HG02840 (cell line): ENCODE data around the gene PHOX2A.
"Not testable (repeated sequence)": the region's sequence is repeated elsewhere in the genome, so short reads cannot be mapped to it uniquely, and the experiment has no call there.

Experiments
- ATAC-seq: cut with Tn5 transposase; IDR thresholded peaks from one replicate; pipeline ENCODE4 v1.9.1; 2021; ENCODE audit warnings: mild to moderate bottlenecking, moderate library complexity, moderate number of reproducible peaks; ENCODE audit not compliant: unreplicated experiment, low FRiP score

PHOX2A gene

DNA sequence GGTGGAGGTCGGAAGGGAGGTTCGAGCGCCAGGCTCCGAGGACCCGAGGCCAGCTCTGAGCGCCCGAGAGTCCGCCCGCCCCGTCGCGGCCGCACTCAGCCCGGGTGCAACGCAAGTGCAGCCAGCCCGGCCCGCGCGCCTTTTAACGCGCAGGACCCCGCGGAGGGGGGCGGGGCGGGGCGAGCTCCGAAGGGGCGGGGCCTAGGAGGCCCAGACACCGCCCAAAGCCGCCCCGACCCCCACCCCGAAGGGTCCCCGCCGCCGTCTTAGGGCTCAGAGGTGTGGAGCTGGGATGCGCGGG, at the start of gene PHOX2A:
PHOX2A (minus strand) TSS at position 117 of the 301 bp plus-strand sequence. CDS start 172 bp downstream, outside the sequence.
- ATAC-seq = no peak

DNA sequence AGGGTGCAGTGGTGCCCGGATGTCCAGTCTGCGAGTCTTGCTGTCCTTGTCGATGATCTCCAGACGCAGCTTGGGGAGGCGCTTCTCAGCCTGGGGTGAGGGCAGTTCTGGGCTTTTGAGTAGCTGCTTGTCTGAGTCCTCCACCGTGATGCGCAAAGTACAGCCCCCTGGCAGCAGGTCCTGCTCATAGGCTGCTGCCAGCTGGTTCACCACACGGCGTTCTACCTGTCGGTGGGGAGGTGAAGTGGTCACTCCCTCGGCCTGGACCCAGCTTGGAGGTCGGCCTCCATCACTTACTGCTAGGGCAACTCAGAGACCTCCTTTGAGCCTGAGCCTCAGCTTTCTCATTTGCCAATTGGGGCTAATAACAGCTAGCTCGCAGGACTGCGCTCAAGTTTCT, 49.4 kb upstream of the PHOX2A start:
- no peak for ATAC-seq

DNA sequence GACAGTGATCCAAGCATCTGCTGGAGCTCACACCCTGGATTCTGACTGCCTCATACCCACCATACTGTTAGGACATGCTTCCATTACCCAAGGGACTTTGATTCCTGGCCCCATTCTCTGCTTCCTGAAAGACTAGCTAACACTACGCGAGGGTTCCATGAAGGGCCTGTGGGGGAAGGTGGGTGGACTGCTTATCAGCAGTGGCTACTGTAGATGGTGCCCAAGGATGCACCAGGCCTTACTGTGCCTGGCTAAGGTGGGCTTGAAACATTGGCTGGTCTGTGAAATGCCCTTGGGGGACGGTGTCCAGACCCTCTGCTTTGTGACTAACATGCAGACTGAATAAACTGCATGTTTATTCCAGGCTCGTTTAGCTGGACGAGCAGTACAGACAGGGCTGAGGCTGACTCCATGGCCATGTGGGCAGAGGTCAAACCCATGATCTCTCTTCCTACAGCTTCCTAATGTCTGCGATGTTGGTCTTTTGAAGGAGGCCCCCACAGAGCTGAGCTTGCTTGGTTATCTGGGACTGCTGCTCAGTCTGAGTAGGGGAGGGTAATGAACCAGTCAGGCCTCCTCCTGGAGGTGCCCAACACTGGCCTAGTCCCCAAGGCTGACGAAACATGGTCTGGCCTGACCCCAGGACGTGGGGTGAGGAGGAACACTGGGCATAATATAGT, 48.3 kb upstream of the PHOX2A start:
- ATAC-seq = no peak

DNA sequence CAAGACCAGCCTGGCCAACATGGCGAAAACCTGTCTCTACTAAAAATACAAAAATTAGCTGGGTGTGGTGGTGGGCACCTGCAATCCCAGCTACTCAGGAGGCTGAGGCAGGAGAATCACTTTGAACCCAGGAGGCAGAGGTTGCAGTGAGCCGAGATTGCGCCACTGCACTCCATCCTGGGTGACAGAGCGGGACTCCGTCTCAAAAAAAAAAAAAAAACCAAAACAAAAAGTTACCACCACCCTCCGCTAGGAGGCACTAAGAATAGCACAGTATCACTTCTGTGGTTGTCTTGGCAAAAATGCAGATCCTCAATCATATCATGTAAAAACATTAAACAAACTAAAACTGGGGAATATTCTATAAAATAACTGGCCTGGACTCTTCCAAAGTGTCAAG, 46.8 kb upstream of the PHOX2A start:
- not testable (repeated sequence) for ATAC-seq

DNA sequence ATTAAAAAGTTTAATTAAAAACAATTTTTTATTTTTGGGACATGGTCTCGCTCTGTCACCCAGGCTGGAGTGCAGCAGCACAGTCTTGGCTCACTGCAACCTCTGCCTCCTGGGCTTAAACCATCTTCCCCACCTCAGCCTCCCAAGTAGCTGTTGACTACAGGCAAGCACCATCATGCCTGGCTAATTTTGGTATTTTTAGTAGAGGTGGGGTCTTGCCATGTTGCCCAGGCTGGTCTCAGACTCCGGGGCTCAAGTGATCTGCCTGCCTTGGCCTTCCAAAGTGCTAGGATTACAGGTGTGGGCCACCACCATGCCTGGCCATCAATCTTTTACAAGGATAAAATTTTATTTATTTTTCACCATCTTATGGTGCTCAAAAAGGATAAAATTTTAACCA, 43.3 kb upstream of the PHOX2A start:
- no peak for ATAC-seq

DNA sequence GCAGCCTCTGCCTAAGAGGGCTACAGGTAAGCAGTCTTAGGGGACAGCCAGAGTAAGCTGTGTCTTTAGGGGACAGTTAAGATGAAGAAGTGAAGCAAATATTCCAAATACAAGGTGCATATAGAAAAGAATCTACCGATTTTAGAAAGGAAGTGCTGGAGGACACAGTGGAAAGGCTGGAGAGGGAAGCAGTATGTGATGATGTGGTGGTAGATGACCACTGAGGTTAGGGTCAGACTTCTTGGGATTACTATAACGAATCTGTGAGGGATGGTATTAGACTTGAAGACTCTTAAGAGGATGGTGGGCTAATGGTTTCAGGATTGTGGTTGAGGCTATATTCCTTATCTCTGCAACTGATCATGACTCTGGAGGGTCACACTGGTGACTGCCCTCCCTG, 40.0 kb upstream of the PHOX2A start:
- ATAC-seq = no peak

DNA sequence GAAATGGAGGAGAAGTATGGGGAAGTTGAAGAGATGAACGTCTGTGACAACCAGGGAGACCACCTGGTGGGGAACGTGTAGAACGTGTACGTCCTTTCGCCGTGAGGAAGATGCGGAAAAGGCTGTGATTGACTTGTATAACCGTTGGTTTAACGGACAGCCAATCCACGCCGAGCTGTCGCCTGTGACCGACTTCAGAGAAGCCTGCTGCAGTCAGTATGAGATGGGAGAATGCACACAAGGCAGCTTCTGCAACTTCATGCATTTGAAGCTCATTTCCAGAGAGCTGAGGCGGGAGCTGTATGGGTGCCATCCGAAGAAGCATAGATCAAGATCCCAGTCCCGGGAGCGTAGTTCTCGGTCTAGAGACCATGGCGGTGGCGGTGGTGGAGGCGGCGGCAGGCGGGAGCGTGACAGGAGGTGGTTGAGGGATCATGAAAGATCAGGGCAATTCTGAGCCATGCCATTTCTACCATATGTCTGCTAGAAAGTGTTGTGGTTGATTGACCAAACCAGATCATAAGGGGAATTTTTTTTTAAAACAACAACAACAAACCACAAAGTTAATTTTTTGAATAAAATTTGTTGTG, 36.8 kb upstream of the PHOX2A start:
- ATAC-seq = no peak

DNA sequence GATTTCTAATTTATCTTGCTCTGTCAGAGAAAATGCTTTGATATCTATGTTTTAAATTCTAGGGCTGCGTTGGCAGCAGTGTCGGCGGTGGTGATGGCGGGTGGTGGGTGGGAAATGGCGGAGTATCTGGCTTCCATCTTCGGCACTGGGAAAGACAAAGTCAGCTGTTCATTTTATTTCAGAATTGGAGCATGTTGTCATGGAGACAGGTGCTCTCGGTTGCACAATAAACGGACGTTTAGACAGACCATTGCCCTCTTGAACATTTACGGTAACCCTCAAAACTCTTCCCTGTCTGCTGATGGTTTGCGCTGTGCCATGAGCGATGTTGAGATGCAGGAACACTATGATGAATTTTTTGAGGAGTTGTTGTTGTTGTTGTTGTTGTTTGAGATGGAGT, 36.1 kb upstream of the PHOX2A start:
- no peak for ATAC-seq

DNA sequence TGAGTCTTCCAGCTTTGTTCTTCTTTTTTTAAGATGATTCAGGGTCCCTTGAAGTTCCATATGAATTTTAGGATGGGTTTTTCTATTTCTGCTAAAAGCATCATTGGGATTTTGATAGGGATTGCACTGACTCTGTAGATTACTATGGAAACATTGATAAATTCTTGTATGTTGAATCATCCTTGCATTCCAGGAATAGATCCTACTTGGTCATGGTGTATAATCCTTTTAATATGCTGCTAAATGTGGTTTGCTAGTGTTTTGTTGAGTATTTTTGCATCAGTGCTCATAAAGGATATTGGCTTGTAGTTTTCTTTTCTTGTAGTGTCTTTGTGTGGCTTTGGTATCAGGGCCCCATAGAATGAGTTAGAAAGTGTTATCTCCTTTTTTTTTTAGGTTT, 34.9 kb upstream of the PHOX2A start:
- no peak for ATAC-seq

DNA sequence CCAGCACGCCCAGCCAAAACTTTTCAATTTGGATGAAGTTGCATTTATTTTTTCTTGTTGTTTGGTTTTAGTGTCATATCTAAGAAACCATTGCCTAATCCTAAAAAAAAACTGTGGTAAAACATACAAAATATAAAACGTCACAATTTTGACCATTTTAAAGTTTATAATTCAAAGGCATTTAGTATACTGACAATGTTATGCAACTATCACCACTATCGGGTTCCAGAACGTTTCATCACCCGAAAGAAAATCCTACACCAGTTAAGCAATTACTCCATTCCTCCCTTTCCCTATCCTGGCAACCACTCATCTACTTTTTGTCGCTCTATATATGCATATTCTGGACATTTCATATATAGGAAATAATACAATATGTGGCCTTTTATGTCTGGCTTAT, 30.5 kb upstream of the PHOX2A start:
- no peak for ATAC-seq

DNA sequence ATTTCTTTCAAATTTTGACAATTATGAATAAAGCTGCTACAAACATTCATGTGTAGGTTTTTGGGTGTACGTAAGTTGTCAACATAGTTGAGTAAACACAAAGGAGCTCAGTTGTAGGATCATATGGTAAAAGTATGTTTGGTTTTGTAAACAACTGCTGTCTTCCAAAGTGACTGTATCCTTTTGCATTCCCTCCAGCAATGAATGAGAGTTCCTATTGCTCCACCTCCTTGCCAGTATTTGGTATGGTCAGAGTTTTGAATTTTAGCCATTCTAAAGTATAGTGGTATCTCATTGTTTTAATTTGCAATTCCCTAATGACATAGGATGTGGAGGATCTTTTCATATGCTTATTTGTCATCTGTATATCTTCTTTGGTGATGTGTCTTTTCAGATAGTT, 28.0 kb upstream of the PHOX2A start:
- no peak for ATAC-seq

DNA sequence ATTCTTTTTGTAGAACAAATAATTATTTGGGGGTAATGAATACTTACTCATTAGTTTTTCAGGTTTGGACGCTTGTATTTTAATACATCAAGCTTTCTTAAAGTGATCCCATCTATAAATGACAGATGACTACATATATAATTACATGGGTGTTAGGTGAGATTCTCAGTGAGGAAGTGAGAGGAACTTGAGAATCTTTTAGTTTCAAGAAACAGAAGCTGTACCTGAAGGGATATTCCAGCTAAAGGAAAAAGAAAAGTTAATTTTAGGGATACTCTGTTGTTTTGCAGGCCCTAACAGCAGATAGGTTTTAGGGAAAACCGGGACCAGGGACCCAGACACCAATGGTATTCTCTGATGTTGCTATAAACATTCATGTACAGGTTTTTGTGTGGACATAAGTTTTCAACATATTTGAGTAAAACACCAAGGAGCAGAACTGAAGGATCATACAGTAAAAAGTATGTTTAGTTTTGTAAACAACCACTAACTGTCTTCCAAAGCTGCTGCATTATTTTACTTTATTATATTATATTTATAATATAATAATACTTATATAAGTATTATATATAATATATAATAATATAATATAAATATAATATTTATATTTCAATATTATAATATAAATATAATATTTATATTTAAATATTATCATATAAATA, 24.1 kb upstream of the PHOX2A start:
- ATAC-seq = no peak

DNA sequence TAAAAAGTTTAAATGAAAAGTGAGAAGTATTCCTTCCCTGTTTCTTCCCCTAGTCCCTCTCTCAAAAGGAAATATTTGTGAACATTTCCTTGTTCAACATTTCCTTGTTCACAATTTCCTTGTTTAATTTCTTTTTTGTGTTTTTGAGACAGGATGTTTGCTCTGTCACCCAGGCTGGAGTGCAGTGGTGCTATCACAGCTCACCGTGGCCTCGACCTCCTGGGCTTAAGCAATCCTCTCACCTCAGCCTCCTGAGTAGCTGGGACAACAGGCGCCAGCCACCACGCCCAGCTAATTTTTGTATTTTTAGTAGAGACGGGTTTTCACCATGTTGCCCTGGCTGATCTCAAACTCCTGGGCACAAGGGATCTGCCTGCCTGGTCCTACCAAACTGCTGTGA, 23.0 kb upstream of the PHOX2A start:
- ATAC-seq = not testable (repeated sequence)

DNA sequence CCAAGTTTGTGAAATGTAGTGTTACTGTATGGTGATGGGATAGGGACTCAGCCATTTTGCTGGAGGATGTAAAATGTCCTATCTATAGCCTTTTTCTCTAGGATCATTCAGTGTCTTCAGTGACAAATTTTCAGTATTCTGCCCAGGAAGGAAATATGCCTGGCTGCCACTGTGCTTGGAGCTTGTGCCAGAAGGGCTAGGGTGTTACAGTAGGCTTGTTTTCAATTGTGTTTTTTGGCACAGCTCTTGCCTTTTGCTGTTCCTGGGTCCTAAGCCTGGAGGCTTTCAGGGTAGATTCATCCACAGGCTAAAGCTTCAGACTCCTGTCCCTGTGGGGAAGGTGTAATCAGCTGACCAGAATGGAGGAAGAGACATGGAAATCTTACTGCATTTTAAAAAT, 22.0 kb upstream of the PHOX2A start:
- no peak for ATAC-seq

DNA sequence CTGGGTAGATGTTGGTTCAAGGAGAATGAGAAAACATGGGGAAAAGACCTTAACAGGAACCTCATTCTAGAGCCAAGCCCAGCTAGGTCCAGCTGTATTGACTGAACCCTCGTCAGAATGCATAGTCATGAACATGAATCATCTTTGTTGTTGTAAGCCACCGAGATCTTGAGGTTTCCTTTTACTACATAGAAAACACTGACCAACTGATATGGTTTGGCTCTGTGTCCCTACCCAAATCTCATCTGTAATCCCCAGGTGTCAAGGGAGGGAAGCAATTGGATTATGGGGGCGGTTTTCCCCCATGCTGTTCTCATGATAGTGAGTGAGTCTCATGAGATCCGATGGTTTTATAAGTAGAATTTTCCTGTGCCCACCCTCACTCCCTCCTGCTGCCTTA, 19.4 kb upstream of the PHOX2A start:
- ATAC-seq = no peak

DNA sequence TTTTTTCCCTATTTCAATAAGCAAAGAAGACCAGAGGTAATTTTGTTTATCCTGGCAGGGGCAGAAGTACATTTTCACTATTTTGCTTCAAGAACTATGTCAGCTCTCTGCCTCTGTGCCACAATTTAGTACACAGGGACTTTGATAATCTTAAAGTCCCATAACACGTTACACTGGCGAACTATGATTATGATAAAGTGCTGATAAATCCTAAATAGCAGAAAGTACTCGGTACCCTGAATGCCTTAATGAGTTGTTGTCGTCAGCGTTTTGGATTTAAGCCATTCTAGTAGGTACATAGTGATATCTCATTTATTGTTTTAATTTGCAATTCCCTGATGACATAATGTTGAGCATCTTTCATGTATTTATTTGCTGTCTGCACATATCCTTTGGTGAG, 16.6 kb upstream of the PHOX2A start:
- ATAC-seq = no peak

DNA sequence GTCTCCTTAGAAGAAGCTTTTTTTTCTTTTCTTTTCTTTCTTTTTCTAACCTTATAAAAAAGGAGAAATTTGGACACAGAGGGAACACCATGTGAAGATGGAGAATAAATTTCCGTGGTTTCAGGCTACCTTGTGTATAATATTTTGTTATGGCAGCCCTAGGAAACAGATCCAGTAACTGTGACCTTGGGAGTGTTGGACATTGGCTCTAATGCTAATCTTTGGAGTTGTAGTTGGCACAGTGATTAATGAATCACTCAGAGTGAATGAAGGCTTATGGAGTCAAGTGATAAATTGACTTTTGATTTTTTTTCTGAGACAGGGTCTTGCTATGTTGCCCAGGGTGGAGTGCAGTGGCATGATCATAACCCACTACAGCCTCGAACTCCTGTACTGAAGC, 15.5 kb upstream of the PHOX2A start:
- ATAC-seq = no peak

DNA sequence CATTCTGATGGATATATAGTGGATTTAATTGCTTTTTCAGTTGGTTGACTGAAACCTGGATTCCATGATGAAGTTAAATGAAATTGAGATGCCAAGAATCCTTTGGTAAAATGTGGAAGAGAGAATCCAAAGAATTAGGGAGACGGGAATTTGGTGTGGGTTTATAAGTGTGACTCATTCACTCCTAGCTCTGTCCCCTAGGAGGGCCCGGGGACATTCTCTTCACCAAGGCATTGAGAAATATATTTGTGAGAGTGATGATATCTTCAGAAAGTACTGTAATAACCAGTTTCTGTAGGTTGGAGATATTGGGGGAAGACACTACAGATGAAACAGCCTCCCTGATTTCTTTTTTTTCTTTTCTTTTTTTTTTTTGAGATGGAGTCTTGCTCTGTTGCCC, 13.6 kb upstream of the PHOX2A start:
- no peak for ATAC-seq

DNA sequence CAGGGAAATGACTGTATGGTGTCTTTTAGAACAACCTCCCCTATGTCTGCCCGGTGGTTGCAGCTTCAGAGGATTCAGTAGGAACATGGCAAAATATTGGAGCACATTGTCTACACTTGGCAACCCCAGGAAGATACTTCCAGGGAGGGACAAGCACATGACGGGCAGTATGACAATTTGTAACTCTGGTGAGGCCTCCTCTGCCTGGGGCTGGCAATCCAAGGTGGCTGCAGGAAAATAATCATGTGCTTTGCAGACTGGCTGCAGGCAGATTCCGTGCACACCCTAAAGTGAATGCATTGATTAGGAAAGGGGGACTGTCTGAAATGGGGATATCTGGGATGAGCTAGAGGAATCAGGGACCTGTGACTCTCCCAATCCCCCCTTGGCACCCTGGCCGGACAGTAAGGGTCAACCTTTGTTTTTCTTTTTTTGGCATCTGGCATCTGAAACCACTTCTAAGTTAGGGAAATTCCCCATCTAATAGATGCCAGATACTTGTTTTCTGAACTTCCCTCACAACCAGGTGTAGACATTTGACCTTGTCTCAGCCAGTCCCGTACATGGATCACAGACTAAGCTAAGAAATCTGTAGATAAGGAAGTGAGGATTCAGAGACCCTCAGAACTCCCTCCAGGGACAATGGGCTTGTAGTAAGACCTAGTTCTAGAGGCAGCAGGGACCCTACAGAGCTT, 10.5 kb upstream of the PHOX2A start:
- ATAC-seq = no peak

DNA sequence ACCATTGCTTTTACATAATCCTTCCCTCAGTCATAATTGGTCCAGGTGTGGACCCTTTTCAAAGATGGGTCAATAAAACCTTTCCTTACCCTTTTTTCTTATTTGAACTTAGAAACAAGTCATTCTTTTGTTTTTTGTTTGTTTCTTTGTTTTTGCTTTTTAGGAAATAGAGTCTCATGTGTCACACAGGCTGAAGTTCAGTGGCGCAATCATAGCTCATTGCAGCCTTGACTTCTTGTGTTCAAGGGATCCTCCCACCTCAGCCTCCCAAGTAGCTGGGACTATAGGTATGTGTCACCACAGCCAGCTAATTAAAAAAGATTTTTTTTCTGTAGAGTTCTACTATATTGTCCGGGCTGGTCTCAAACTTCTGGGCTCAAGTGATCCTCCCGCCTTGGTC, 9.4 kb upstream of the PHOX2A start:
- no peak for ATAC-seq

DNA sequence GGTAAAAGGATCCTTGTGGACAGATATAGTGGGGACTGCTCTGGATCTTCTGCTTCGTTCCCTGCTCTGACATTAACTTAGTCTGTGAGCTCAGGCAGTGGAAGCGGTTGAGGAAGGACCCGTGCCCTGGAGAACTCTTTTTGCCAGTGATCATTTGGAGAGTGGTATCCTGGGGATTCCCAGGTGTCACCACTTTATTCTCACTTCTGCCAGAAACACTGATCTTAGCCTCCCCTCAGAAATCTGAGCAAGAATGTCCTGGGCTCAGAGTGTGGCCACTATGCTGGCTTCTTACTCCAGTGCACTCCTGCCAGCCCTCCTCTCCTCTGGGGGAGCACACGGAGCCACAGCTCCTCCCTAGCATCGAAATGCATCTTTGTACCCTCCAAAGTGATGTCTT, 7.6 kb upstream of the PHOX2A start:
- ATAC-seq = no peak
